ENCODE results near the gene NSD2.
A peak's percentile ranks its signal among the peaks of the same experiment; 100 is the strongest.

DNA sequence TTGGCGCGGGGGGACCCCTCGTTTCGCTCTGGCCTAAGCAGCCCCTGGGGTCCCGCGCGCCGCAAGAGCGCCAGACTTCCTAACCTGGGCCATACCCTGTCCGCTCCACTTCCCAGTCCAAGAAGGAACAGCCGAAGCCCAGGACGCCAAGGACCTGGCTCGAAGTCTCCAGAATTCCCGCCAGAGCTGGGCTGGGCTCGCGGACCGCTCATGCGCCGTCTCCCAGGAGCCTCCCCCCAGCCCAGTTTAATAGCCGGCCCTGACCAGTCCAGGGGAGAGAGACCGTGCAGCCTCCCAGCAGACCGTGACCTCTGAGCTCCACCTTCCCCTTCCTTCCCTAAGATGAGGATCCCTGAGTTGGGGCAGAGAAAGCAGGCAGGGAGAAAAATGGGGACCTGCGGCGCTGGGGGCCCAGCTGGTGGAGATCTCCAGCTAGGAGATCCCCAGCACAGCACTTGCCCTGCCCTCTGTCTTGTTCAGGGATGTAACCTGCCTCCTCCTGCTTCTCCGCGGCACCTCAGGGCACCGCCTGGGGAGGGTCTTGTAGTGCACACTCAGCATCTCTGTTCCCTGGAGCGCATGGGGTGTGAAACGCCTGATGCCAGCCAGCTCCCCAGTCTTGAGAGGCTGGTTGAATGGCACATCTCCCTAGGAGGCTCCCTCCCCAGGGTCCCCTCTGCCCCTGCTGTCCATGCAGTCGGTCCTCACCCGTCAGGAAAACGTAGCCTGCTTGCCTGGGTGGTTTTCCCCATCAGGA is 14.1 kb upstream of the NSD2 start:
- TF ChIP-seq, protein P1, sequence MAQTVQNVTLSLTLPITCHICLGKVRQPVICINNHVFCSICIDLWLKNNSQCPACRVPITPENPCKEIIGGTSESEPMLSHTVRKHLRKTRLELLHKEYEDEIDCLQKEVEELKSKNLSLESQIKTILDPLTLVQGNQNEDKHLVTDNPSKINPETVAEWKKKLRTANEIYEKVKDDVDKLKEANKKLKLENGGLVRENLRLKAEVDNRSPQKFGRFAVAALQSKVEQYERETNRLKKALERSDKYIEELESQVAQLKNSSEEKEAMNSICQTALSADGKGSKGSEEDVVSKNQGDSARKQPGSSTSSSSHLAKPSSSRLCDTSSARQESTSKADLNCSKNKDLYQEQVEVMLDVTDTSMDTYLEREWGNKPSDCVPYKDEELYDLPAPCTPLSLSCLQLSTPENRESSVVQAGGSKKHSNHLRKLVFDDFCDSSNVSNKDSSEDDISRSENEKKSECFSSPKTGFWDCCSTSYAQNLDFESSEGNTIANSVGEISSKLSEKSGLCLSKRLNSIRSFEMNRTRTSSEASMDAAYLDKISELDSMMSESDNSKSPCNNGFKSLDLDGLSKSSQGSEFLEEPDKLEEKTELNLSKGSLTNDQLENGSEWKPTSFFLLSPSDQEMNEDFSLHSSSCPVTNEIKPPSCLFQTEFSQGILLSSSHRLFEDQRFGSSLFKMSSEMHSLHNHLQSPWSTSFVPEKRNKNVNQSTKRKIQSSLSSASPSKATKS (CRISPR knock-in tag; IDR thresholded peaks at IDR 0.05): no peak
- TF ChIP-seq ZC3H4 (CRISPR knock-in tag; IDR thresholded peaks at IDR 0.05; ENCODE audit: borderline replicate concordance): no peak
- no peak for TF ChIP-seq TCF7 (IDR thresholded peaks at IDR 0.05; ENCODE audit: borderline replicate concordance)
- no peak for TF ChIP-seq ZNF668 (CRISPR knock-in tag; IDR thresholded peaks at IDR 0.05)
- TF ChIP-seq, protein P2, sequence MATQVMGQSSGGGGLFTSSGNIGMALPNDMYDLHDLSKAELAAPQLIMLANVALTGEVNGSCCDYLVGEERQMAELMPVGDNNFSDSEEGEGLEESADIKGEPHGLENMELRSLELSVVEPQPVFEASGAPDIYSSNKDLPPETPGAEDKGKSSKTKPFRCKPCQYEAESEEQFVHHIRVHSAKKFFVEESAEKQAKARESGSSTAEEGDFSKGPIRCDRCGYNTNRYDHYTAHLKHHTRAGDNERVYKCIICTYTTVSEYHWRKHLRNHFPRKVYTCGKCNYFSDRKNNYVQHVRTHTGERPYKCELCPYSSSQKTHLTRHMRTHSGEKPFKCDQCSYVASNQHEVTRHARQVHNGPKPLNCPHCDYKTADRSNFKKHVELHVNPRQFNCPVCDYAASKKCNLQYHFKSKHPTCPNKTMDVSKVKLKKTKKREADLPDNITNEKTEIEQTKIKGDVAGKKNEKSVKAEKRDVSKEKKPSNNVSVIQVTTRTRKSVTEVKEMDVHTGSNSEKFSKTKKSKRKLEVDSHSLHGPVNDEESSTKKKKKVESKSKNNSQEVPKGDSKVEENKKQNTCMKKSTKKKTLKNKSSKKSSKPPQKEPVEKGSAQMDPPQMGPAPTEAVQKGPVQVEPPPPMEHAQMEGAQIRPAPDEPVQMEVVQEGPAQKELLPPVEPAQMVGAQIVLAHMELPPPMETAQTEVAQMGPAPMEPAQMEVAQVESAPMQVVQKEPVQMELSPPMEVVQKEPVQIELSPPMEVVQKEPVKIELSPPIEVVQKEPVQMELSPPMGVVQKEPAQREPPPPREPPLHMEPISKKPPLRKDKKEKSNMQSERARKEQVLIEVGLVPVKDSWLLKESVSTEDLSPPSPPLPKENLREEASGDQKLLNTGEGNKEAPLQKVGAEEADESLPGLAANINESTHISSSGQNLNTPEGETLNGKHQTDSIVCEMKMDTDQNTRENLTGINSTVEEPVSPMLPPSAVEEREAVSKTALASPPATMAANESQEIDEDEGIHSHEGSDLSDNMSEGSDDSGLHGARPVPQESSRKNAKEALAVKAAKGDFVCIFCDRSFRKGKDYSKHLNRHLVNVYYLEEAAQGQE (IDR thresholded peaks at IDR 0.05; ENCODE audit: borderline replicate concordance): peak; percentile 88
- TF ChIP-seq, protein P2 (CRISPR knock-in tag; IDR thresholded peaks at IDR 0.05; ENCODE audit: low read depth): no peak
- TF ChIP-seq YBX1 (IDR thresholded peaks at IDR 0.05): no peak
- TF ChIP-seq, protein P3, sequence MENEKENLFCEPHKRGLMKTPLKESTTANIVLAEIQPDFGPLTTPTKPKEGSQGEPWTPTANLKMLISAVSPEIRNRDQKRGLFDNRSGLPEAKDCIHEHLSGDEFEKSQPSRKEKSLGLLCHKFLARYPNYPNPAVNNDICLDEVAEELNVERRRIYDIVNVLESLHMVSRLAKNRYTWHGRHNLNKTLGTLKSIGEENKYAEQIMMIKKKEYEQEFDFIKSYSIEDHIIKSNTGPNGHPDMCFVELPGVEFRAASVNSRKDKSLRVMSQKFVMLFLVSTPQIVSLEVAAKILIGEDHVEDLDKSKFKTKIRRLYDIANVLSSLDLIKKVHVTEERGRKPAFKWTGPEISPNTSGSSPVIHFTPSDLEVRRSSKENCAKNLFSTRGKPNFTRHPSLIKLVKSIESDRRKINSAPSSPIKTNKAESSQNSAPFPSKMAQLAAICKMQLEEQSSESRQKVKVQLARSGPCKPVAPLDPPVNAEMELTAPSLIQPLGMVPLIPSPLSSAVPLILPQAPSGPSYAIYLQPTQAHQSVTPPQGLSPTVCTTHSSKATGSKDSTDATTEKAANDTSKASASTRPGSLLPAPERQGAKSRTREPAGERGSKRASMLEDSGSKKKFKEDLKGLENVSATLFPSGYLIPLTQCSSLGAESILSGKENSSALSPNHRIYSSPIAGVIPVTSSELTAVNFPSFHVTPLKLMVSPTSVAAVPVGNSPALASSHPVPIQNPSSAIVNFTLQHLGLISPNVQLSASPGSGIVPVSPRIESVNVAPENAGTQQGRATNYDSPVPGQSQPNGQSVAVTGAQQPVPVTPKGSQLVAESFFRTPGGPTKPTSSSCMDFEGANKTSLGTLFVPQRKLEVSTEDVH (IDR thresholded peaks at IDR 0.05; ENCODE audit: low read depth, partially characterized antibody): no peak

Data from K562 (cell line).